ENCODE measurements around the gene CD52. TPM values are rescaled to one million over a fixed set of nuclear protein-coding genes. Genes with fewer than 3 reads are reported as not detected.
A peak's percentile ranks its signal among the peaks of the same experiment; 100 is the strongest.

Gene CD52
- total RNA-seq, 4 donors from 2014 or later: 2.3 to 11.4 (median 9.9) TPM

GRCh38 chr1:26335774-26336476, 18.2 kb downstream of the CD52 start:
- no peaks in the 10 kb centered on the region for H3K36me3 ChIP-seq
- WGBS: 3% methylated on average over 35 of the region's 41 CpGs
- no peak overlapping the region for H3K27ac ChIP-seq

GRCh38 chr1:26336477-26337205, 18.9 kb downstream of the CD52 start:
- peak; percentile 87 to 88 for DNase-seq (ENCODE audit: low spot score in 2 of 2)
- peak overlapping the region; percentile 58 for H3K4me3 ChIP-seq
- 16% methylated on average over 12 of the region's 52 CpGs for WGBS
- no peaks in the 10 kb centered on the region for H3K9me3 ChIP-seq
- H3K36me3 ChIP-seq: no peaks in the 10 kb centered on the region
- peaks cover 21% of the 10 kb centered on the region for H3K4me1 ChIP-seq
- TF ChIP-seq POLR2AphosphoS5 (IDR thresholded peaks at IDR 0.05) (peak in 1 of 3 donors; percentile 36), EP300 (IDR thresholded peaks at IDR 0.05) (no peak), POLR2A (IDR thresholded peaks at IDR 0.05) (no peak), CTCF (IDR thresholded peaks at IDR 0.05) (no peak)
- H3K27me3 ChIP-seq: peaks cover 11% of the 10 kb centered on the region
- H3K27ac ChIP-seq: peak overlapping the region; percentile 16

More at GRCh38 chr1:26335774-26336476, 18.2 kb downstream of the CD52 start:
- peaks cover 15% of the 10 kb centered on the region for H3K27me3 ChIP-seq
- peaks cover 21% of the 10 kb centered on the region for H3K4me1 ChIP-seq
- no peak for TF ChIP-seq POLR2A (IDR thresholded peaks at IDR 0.05)
- no peak for TF ChIP-seq CTCF (IDR thresholded peaks at IDR 0.05)
- TF ChIP-seq EP300 (IDR thresholded peaks at IDR 0.05): no peak
- TF ChIP-seq POLR2AphosphoS5 (IDR thresholded peaks at IDR 0.05): no peak
- peak overlapping the region; percentile 58 for H3K4me3 ChIP-seq
- no peak for DNase-seq (ENCODE audit: low spot score in 2 of 2)
- no peaks in the 10 kb centered on the region for H3K9me3 ChIP-seq

GRCh38 chr1:26337206-26337535, 19.4 kb downstream of the CD52 start:
- Histone ChIP-seq H3K27ac (no peak overlapping the region), H3K4me3 (no peak overlapping the region), H3K36me3 (no peaks in the 10 kb centered on the region), H3K27me3 (peaks cover 11% of the 10 kb centered on the region), H3K9me3 (no peaks in the 10 kb centered on the region), H3K4me1 (peaks cover 21% of the 10 kb centered on the region)
- no peak for DNase-seq (ENCODE audit: low spot score in 2 of 2)
- 98% methylated on average over 7 of the region's 7 CpGs for WGBS
- no peak for TF ChIP-seq EP300 (IDR thresholded peaks at IDR 0.05)
- TF ChIP-seq POLR2A (IDR thresholded peaks at IDR 0.05): no peak
- TF ChIP-seq CTCF (IDR thresholded peaks at IDR 0.05): no peak
- TF ChIP-seq POLR2AphosphoS5 (IDR thresholded peaks at IDR 0.05): no peak

GRCh38 chr1:26337625-26338024, 19.9 kb downstream of the CD52 start:
- 84% methylated on average over 4 of the region's 4 CpGs for WGBS
- TF ChIP-seq CTCF (IDR thresholded peaks at IDR 0.05) (no peak), POLR2A (IDR thresholded peaks at IDR 0.05) (no peak)
- no peaks in the 10 kb centered on the region for H3K36me3 ChIP-seq
- H3K9me3 ChIP-seq: no peaks in the 10 kb centered on the region
- H3K4me3 ChIP-seq: no peak overlapping the region
- no peak for DNase-seq (ENCODE audit: low spot score in 2 of 2)
- no peak overlapping the region for H3K27ac ChIP-seq
- H3K4me1 ChIP-seq: peaks cover 21% of the 10 kb centered on the region
- peaks cover 11% of the 10 kb centered on the region for H3K27me3 ChIP-seq

- DNase-seq (ENCODE audit: low spot score in 2 of 2): no peak
- Histone ChIP-seq H3K27me3 (peaks cover 11% of the 10 kb centered on the region), H3K27ac (no peak overlapping the region), H3K4me3 (no peak overlapping the region), H3K36me3 (no peaks in the 10 kb centered on the region), H3K9me3 (no peaks in the 10 kb centered on the region), H3K4me1 (peaks cover 21% of the 10 kb centered on the region)
- WGBS: 75% methylated on average over 1 of the region's 1 CpG
- no peak for TF ChIP-seq POLR2AphosphoS5 (IDR thresholded peaks at IDR 0.05)
- no peak for TF ChIP-seq EP300 (IDR thresholded peaks at IDR 0.05)
- TF ChIP-seq POLR2A (IDR thresholded peaks at IDR 0.05): no peak
- TF ChIP-seq CTCF (IDR thresholded peaks at IDR 0.05): no peak
Observed at GRCh38 chr1:26338670-26339069, 20.9 kb downstream of the CD52 start.

Data from suprapubic skin (tissue), 4 donors.